Measurements from ENCODE around the gene RGL1.

DNA sequence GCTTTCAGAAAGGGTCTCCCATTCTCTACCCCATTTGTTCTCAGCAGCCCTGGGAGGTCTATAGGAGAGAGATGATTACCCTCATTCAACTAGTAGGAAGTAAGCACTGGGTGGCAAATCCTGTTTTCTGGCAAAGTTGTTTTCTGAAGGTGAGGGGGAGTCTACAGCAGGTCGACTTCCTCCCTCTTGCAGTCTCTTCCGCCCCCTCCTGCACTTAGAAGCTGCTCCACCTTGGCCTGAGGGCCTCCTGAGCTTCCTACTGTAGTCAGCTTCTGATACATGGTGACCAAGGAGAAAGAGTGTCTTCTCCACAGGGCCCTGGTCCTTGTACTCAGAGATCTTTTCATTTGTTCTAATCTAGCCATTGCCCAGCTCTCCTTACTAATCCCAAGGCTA lies 93.1 kb downstream of the RGL1 start:
- TF ChIP-seq CTCF (IDR thresholded peaks at IDR 0.05), result no peak
- no peak for TF ChIP-seq POLR2A (IDR thresholded peaks at IDR 0.05)
